Common myeloid progenitor, CD34-positive (primary cell): Measurements from ENCODE around the gene AGPAT1.
"Not testable (repeated sequence)": the region's sequence is repeated elsewhere in the genome, so short reads cannot be mapped to it uniquely, and the experiment has no call there.

Experiments used
- CTCF ChIA-PET: fragments of 350-600 bp; sonication (Branson Sonifier 250); formaldehyde crosslinking; loops from one replicate; lab custom pipeline; 2021; ENCODE audit warnings: antibody characterized with exemption; lab: Charles Lee
- POLR2A ChIA-PET: fragments of 350-600 bp; sonication (Branson Sonifier 250); formaldehyde crosslinking; loops from one replicate; lab custom pipeline; 2021; ENCODE audit warnings: antibody characterized with exemption; lab: Charles Lee
- DNase-seq, 3 donors: peaks; one replicate each; pipeline versions ENCODE4 v3.0.0 to v3.0.0-alpha.2; 2013
- H3K27ac ChIP-seq, 2 experiments: 1 replicate in 1 of 2; 2 replicates in 1 of 2; pipeline ENCODE4 v1.7.0; 2013; ENCODE audit warnings: inconsistent platforms in 2 of 2, low read length in 2 of 2, mild to moderate bottlenecking in 2 of 2, low read depth in 1 of 2, moderate library complexity in 1 of 2; ENCODE audit not compliant: severe bottlenecking in 2 of 2, insufficient read depth in 1 of 2, poor library complexity in 1 of 2
- H3K27me3 ChIP-seq, 5 experiments: replicated peaks in 2 of 5; 1 replicate in 3 of 5; 2 replicates in 2 of 5; pipeline versions ENCODE4 v1.6.1 to v1.7.0; 2013; ENCODE audit warnings: low read length in 4 of 5, mild to moderate bottlenecking in 2 of 5, moderate library complexity in 2 of 5, inconsistent platforms in 1 of 5; ENCODE audit not compliant: insufficient read depth in 5 of 5, control insufficient read depth in 4 of 5
- H3K36me3 ChIP-seq, 4 experiments: 1 replicate in 2 of 4; 2 replicates in 2 of 4; pipeline versions ENCODE4 v1.6.1 to v1.7.0; 2013; ENCODE audit warnings: low read length in 3 of 4, control low read depth in 1 of 4, mild to moderate bottlenecking in 1 of 4; ENCODE audit not compliant: control insufficient read depth in 4 of 4, insufficient read depth in 4 of 4
- H3K4me1 ChIP-seq, 4 experiments: 1 replicate in 3 of 4; 2 replicates in 1 of 4; pipeline versions ENCODE4 v1.6.1 to v1.7.1; 2013; ENCODE audit warnings: low read length in 3 of 4, mild to moderate bottlenecking in 3 of 4, control low read depth in 1 of 4, inconsistent platforms in 1 of 4, moderate library complexity in 1 of 4; ENCODE audit not compliant: control insufficient read depth in 4 of 4, insufficient read depth in 4 of 4; ENCODE audit errors: control extremely low read depth in 1 of 4
- H3K4me3 ChIP-seq, 7 experiments: 1 replicate in 4 of 7; 2 replicates in 3 of 7; pipeline versions ENCODE4 v1.5.1 to v1.7.0; 2013; ENCODE audit warnings: mild to moderate bottlenecking in 7 of 7, low read length in 6 of 7, moderate library complexity in 6 of 7, inconsistent platforms in 2 of 7, low read depth in 2 of 7, control low read depth in 1 of 7; ENCODE audit not compliant: insufficient read depth in 4 of 7, control insufficient read depth in 1 of 7; ENCODE audit errors: extremely low read depth in 1 of 7
- H3K9me3 ChIP-seq, 5 experiments: 1 replicate in 4 of 5; 2 replicates in 1 of 5; pipeline versions ENCODE4 v1.6.1 to v1.7.1; 2013; ENCODE audit warnings: low read length in 4 of 5, mild to moderate bottlenecking in 2 of 5, inconsistent platforms in 1 of 5, low read depth in 1 of 5, moderate library complexity in 1 of 5; ENCODE audit not compliant: control insufficient read depth in 4 of 5, insufficient read depth in 2 of 5; ENCODE audit errors: control extremely low read depth in 1 of 5
- WGBS: methylation state at CpG from one replicate; pipeline ENCODE4 v1.1.5; 2013; ENCODE audit not compliant: insufficient coverage; 5-methylcytosine and 5-hydroxymethylcytosine counted together

The AGPAT1 gene

DNA sequence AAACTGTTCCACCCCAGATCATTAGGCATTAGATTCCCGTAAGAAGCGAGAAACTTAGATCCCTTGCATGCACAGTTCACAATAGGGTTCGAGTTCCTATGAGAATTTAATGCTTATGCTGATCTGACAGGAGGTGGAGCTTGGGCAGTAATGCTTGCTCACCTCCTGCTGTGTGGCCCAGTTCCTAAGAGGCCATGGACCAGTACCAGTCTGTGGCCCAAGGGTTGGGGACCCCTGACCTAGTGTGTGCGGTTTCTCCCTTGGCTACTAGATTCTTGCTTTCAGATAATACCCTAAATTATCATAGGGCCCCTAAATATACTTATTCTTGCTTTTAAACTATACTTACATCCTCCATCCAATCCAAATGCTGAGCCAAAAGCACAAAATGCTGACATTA, 18.5 kb upstream of the AGPAT1 start:
- no peaks in the 10 kb centered on the region for H3K36me3 ChIP-seq
- 100% methylated on average over 4 of the region's 4 CpGs for WGBS
- H3K27ac ChIP-seq, result peak overlapping the region in 1 of 2 experiments; percentile 27
- no peaks in the 10 kb centered on the region for H3K27me3 ChIP-seq
- H3K4me1 ChIP-seq, result peaks cover 16 to 69% (median 64%) of the 10 kb centered on the region in 4 experiments
- no peak for DNase-seq
- no peaks in the 10 kb centered on the region for H3K9me3 ChIP-seq
- H3K4me3 ChIP-seq, result peak overlapping the region in 3 of 7 experiments; percentile 82 to 85 (median 82)
- POLR2A ChIA-PET, result interaction anchor here (1.6 kb wide), 1 partner anchor 66 kb away, joined by 6 read pairs; the partner anchor contains the start of gene ATF6B
- CTCF ChIA-PET, result interaction anchor here (0.7 to 2.0 kb wide), 5 partner anchors 12 to 78 kb away, joined by 3 to 13 read pairs (median 6); partner anchors contain the start of gene FKBPL

DNA sequence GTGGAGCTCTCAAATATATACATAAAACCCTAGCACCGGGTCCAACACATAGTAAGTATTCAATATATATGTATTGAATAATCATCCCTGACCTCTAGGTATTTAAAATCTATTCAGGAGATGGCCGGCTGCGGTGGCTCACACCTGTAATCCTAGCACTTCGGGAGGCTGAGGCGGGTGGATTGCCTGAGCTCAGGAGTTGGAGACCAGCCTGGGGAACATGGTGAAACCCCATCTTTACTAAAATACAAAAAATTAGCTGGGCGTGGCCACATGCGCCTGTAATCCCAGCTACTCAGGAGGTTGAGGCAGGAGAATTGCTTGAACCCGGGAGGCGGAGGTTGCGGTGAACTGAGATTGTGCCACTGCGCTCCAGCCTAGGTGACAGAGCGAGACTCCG, 17.2 kb upstream of the AGPAT1 start:
- Histone ChIP-seq H3K4me3 (peak overlapping the region; percentile 45 to 89 (median 76)), H3K27ac (peak overlapping the region; percentile 87 to 93), H3K4me1 (peaks cover 19 to 80% (median 76%) of the 10 kb centered on the region in 4 experiments)
- H3K27me3 ChIP-seq, H3K36me3 ChIP-seq, DNase-seq, H3K9me3 ChIP-seq: not testable (repeated sequence)
- ChIA-PET POLR2A (interaction anchor here (0.8 to 1.3 kb wide), 4 partner anchors 14 to 65 kb away, joined by 3 to 5 read pairs (median 4); partner anchors contain the start of genes ATF6B and RNF5), CTCF (interaction anchor here (0.6 to 2.0 kb wide), 9 partner anchors 11 to 1335 kb away, joined by 3 to 7 read pairs (median 5); no protein-coding TSS in a partner anchor)
- 75% methylated on average over 9 of the region's 13 CpGs for WGBS

DNA sequence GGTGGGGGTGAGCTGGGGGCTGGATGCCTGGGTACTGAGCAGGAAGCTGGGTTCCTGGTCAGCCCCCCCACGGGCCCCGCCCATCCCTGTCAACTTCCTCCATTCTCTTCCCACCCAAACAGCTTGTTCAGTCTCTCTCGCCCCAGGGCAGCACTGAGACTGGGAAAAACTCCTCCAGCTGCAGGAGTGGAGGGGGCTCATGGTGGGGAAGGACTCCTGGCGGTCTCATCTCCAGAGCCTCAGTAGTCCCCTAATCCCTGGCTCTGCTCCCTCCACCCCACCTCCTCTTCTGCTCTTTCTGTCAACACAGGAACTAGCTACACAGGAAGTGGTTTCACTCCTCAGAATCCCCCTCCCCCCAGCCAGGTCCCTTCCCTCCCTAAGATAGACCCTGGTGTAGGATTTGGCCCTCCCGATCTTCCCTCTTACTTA, 16.7 kb upstream of the AGPAT1 start, which contains the start of gene GPSM3:
TSS of gene GPSM3 (minus strand) at position 36 of the 432 bp plus-strand sequence. CDS start 130 bp downstream, outside the sequence.
- ChIA-PET POLR2A (interaction anchor here (0.5 to 1.3 kb wide), 5 partner anchors 13 to 384 kb away, joined by 3 to 5 read pairs (median 3); partner anchors contain the start of genes ATF6B and RNF5), CTCF (interaction anchor here (0.8 to 2.0 kb wide), 9 partner anchors 10 to 75 kb away, joined by 3 to 7 read pairs (median 5); no protein-coding TSS in a partner anchor)
- Histone ChIP-seq H3K9me3 (no peaks in the 10 kb centered on the region), H3K4me1 (peaks cover 19 to 84% (median 80%) of the 10 kb centered on the region in 4 experiments), H3K4me3 (peak within 1 kb of the TSS; percentile 45 to 89 (median 76)), H3K27ac (peak within 1 kb of the TSS; percentile 87 to 93), H3K27me3 (no peaks in the 10 kb centered on the region), H3K36me3 (peaks cover 0 to 12% (median 2%) of the 10 kb centered on the region in 4 experiments)
- DNase-seq, result peak; percentile 58 to 68 (median 65)
- WGBS, result 0% methylated on average over 1 of the region's 5 CpGs

DNA sequence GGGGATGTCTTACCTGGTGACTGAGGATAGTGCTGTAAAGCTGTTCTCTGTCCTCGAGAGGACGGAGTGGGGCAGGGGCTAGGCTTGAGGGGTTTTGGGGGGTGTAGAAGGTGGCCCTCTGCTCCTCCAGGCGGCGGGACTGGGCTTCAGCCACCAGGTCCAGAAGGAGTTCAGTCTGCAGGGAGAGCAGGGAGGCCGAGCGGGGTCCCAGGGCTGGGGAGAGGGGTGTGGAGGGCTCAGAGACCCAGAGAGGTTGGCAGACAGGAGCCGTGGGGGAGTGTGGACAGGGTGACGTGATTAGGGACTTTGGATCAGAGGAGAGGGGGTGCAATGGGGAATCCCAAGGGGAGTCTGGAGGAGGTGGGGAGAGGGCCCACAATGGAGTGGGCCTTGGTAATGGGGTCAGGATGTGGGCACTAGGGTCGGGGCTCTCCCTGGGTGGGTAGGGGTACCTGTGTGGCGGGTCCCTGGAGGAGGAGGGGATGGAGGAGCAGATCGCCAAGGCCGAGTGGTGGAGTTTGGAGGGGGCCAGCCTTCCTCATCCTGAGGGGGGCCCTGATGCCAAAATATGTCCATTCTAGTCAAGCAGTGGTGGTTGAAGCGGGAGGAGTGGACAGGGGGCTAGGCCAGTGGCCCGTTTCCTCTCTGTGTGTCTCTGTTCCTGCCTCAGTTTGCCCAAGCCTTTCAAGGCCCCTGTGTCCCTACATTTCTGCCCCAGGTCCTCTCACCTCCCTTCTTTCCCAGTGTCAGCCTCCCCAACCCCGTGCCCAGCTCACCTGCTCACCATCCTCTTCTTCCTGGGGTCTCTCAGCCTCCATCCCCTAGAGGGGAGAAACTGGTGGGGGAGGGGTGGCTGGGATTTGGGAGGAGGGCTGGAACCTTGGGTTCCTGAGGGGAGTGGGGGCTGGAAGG, 16.1 kb upstream of the AGPAT1 start:
- POLR2A ChIA-PET, result interaction anchor here (0.5 to 1.3 kb wide), 5 partner anchors 9 to 385 kb away, joined by 3 to 5 read pairs (median 3); partner anchors contain the start of genes ATF6B and RNF5
- Histone ChIP-seq H3K4me1 (peaks cover 20 to 84% (median 82%) of the 10 kb centered on the region in 4 experiments), H3K4me3 (peak overlapping the region; percentile 45 to 89 (median 76))

DNA sequence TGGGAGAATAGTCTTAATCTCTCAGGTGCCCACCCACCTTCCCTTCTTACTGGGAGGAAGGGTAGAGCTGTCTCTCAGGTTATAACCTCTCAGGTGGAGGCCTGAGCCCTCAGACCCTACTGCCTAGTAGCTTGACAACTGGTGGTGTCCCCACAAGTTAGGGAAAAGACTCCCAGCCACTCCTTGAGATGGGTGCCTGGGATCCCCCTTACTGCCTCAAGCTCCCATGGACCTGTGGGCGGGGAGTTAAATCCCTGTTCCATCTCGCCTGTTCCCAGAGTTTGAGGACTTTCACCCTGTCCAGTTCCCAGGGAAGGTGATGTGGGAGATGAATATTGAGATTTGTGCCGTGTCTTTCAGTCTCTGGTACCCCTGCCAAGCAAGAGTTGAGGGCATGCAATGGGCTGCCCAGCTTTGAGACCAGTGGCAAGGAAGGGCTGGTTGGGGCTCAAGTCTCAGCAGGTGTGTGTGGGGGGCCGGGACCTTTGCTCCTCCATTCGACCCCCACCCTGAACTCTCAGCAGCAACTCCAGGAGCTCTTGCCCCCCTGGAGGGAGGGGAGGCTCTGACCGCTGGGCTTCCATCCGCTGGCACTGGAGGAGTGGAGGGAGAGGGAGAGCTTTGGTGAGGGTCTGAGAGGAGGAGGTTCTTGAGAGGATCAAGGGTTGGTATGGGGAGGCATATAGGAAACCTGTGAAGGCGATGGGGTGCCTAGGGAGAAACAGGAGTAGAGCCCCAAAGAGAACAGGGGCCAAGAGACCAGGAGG, 15.2 kb upstream of the AGPAT1 start:
- WGBS, result 85% methylated on average over 3 of the region's 8 CpGs
- Histone ChIP-seq H3K36me3 (peaks cover 0 to 27% (median 13%) of the 10 kb centered on the region in 4 experiments), H3K9me3 (no peaks in the 10 kb centered on the region), H3K27ac (peak overlapping the region; percentile 87 to 93), H3K4me1 (peaks cover 22 to 84% (median 80%) of the 10 kb centered on the region in 4 experiments), H3K4me3 (peak overlapping the region in 6 of 7 experiments; percentile 67 to 89 (median 79)), H3K27me3 (no peaks in the 10 kb centered on the region)
- ChIA-PET CTCF (interaction anchor here (1.0 to 1.7 kb wide), 5 partner anchors 9 to 72 kb away, joined by 3 to 6 read pairs (median 3); no protein-coding TSS in a partner anchor), POLR2A (interaction anchor here (1.2 to 1.7 kb wide), 3 partner anchors 8 to 36 kb away, joined by 3 to 6 read pairs (median 3); no protein-coding TSS in a partner anchor)
- DNase-seq, result no peak

More for the DNA sequence above, 16.1 kb upstream of the AGPAT1 start:
- Histone ChIP-seq H3K9me3 (no peaks in the 10 kb centered on the region), H3K27me3 (no peaks in the 10 kb centered on the region), H3K27ac (peak overlapping the region; percentile 87 to 93), H3K36me3 (peaks cover 0 to 18% (median 6%) of the 10 kb centered on the region in 4 experiments)
- no peak for DNase-seq
- 34% methylated on average over 13 of the region's 15 CpGs for WGBS
- CTCF ChIA-PET, result interaction anchor here (0.8 to 2.0 kb wide), 12 partner anchors 9 to 75 kb away, joined by 3 to 7 read pairs (median 5); no protein-coding TSS in a partner anchor
